ENCODE data around the gene MAOB.

DNA sequence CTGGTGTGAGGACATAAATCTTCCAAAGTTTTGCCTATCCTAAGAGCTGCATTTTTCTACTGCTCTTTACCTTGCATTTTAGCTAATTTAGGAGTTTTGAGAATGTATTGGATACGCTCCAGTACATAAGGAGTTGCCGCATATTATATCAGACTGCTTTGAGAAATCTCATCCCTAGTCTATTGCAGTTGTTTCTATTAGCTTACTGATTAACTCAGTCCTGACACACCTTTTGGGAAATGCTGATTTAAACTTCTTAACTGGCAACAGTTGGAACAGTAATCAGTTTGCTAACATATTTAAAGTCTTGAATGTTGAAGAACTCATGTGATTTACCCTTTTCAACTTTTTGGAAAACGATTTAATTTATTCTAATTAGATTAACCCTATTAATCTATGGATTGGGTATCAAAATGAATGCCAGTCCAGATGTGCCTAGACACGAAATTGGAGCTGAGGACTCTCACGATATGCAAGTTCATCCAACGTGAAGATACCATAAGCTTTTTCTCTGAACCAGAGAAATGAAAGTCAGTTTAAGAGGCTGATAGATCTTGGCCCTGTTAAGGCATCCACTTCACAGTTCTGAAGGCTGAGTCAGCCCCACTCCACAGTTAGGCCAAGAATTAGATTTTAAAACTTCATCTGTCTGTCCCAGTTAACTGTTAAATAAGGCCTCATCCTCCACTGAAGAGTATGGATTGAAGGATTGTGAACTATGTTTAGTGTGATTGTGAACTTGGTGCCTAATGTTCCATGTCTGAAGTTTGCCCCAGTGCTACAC is 136.1 kb downstream of the MAOB start:
- TF ChIP-seq POLR2A (IDR thresholded peaks at IDR 0.05) = no peak
- TF ChIP-seq, protein P1, sequence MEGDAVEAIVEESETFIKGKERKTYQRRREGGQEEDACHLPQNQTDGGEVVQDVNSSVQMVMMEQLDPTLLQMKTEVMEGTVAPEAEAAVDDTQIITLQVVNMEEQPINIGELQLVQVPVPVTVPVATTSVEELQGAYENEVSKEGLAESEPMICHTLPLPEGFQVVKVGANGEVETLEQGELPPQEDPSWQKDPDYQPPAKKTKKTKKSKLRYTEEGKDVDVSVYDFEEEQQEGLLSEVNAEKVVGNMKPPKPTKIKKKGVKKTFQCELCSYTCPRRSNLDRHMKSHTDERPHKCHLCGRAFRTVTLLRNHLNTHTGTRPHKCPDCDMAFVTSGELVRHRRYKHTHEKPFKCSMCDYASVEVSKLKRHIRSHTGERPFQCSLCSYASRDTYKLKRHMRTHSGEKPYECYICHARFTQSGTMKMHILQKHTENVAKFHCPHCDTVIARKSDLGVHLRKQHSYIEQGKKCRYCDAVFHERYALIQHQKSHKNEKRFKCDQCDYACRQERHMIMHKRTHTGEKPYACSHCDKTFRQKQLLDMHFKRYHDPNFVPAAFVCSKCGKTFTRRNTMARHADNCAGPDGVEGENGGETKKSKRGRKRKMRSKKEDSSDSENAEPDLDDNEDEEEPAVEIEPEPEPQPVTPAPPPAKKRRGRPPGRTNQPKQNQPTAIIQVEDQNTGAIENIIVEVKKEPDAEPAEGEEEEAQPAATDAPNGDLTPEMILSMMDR (IDR thresholded peaks at IDR 0.05) = no peak
